GM21619 (cell line): ENCODE results near the gene PGLYRP2.
A peak's percentile ranks its signal among the peaks of the same experiment; 100 is the strongest.

Experiments
- ATAC-seq: cut with Tn5 transposase; IDR thresholded peaks from one replicate; pipeline ENCODE4 v1.9.1; 2021; ENCODE audit not compliant: unreplicated experiment

PGLYRP2 gene

DNA sequence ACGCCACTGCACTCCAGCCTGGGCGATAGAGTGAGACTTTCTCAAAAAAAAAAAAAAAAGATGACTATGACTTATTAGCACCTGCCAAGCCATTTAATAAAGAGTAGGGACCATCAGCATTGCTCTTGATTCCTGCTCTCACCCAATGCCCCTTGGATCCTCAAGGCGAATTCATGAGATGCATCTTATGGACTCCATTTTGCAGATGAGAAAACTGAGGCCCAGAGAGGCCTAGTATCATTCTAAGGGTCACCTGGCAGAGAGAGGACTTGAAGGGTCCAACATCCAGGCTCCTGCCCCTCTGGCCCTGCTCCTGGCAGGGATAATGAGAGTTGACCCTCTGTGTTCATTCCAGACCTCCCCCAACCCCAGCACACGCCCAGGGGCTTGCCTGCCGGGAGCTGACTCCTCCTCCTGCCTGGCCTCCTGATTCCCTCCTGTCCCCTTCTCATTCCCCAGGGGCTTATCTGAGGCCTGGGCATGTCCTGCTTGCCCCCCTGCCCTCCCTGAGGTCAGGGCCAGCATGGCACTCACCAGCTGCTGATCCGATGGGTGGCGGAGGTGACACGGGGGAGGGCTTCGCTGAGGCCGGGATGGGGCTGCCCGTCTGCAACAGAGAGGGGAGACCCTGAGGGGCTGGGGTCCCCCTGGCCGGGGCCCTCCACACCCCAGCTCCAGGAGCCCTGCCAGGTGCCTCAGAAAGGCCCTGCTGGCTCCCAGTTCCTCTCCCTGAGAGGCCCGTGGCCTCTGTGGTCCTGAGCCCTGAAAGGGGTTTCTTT lies 37.0 kb downstream of the PGLYRP2 start:
- no peak for ATAC-seq

DNA sequence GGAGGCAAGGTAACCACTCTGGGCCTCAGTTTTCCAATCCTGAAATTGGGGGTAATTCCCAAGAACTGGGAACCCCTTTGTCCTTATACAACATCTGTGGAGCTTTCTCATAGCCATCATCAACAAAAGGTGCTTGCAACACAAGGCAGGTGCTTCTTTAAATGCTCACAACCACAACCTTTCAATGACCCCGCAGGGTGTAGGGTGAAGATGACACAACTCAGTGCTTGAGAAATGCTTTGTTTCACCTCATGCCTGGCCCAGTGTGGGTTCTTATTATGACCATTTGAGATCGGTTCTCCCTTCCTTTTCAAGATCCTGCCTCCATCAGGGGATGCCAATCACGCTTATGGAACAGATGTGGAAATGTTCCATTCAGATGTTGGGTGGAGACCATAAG lies 38.0 kb downstream of the PGLYRP2 start:
- ATAC-seq, result no peak

DNA sequence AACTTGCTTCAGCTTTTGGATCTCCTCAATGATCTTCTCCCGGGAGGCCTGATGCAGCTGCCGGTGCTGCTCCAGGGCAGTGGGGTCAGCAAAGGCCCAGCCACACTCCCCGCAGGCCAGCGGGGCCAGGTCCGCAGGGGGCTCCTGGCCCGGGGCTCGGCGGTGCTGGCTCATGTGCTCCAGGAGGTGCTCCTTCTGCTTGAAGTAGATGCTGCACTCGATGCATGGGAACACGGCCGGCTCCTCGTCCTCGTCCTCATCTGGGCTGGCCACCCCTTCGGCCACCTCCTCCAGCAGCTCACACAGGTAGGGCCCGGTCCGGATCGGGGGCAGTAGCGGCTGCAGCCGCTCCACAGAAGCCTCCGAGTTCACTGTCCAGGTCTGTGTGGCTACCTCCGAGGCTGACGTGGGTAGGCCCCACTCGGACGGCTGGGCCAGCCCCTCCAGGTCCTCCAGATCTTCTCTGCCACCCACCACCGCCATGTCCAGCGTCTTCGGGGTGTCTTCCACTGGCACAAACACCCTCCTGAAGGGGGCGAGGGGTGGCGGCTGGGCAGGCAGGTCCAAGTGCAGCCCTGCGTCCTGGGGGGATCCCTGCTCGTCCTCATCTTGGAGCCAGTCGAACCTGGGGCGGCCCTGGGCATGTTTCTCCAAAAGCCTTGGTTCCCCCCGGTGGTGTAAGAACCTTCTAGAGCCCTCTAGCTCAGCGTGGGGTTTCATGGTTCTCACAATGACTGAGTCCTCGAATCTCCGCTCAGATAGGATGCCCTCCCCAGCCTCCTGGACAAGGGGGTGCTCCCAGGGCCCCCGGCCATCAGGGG lies 39.3 kb downstream of the PGLYRP2 start:
- ATAC-seq, result no peak

DNA sequence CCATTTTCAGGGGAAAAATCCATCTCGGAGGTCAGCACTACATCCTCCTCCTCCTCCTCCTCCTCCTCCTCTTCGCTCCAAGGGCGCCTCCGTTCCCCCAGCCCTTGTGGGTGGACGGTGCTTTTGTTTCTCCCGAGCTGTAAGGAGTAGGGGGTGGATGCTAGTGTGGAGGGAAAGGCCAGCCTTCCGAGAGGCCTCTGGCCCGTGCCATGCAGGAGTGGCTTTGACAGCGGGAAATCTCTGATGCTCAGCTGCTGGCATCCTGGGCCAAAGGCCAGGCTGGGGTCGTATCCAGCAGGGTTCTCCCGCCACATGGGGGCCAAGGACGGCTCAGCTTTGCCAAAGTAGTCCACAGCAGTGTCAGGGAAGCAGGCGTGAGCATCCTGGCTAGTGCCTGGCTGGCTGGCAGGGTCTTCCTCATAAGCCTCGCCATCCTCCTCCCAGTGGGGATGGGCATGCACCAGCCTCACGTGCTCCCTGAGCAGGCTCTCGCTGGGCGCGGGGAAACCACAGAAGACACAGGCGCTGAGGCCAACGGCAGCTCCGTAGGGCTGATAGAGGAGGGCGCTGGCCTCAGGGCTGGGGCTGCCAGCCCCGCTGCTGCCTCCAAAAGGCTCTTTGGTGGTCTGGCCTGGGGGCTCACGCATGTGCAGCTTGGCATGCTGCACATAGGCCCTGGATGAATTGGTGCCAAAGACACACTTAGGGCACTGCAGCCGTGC lies 40.1 kb downstream of the PGLYRP2 start:
- no peak for ATAC-seq

DNA sequence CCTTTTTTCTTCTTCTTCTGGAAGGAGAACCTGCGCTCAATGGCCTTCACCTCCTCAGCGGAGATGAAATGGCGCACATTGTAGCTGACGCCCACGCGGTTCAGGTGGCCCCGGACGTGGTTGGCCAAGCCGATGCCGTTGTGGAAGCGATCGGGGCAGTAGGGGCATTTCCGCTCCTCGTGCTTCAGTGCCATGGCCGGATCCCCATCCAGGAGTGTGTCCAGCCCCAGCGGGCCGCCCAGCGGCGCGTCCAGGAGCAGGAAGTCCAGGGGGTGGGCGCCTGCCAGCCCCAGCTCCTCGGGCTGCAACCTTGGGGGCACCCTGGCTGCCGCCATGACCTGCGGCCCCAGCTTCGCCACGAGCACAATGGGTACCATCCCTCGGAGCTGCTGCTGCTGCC lies 40.7 kb downstream of the PGLYRP2 start:
- ATAC-seq, result no peak

DNA sequence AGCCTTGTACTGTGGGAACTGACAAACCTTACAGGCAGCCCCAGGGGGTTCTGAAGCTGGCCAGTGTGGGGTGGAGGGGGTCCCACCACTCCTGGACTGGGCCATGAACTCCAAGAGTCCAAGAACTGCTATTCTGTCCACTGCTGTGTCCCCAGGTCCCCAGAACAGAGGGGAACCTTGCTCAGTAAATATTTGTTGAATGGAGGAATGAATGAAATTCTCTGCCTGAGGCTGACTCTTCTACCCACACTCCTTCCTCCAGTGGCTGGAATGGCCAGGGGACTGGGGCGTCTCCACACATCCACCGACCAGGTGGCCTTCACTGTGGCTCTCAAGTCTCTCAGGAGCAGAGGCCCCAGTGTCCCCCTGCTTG lies 41.2 kb downstream of the PGLYRP2 start:
- no peak for ATAC-seq

DNA sequence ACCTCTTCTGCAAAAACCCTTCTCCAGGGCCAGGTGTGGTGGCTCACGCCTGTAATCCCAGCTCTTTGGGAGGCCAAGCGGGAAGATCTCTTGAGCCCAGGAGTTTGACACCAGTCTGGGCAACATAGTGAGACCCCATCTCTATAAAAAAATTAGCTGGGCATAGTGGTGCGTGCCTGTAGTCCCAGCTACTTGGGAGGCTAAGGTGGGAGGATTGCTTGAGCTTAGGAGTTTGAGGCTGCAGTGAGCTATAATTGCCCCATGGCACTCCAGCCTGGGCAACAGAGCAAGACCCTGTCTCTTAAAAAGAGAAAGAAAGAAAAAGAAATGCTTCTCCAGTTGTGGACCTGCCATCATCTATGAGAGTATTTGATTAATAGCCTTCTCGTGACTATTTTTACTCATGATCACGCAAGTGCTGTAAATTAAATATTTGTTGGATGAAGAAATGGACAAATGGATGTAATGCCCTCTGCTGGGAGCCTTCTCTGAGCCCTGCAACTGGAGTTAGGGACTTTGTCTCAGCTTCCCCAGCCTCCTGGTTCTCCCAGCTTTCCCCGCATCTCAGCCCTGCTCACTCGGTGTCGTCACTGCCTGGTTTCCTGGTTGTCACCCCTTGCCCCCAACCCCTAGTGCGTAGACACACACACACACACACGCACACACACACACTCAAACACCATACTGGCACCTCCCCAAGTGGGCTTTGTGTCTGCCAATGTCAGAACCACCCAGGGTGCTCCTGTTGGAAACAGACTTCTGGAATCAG lies 41.8 kb downstream of the PGLYRP2 start:
- ATAC-seq, result no peak

DNA sequence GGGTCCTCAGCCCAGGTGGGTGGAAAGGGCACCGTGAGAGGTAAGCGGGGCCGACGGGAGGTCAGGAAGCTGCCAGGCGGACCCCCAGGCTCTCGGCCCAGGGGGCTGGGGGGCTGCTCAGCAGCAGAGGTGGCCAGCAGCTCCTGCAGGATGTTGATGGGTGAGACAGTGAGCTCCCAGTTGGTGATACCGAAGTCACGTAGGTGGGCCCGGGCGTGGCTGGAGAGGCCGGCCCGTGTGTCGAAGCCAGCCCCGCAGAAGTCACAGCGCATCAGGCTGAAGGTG lies 42.5 kb downstream of the PGLYRP2 start:
- ATAC-seq, result no peak

DNA sequence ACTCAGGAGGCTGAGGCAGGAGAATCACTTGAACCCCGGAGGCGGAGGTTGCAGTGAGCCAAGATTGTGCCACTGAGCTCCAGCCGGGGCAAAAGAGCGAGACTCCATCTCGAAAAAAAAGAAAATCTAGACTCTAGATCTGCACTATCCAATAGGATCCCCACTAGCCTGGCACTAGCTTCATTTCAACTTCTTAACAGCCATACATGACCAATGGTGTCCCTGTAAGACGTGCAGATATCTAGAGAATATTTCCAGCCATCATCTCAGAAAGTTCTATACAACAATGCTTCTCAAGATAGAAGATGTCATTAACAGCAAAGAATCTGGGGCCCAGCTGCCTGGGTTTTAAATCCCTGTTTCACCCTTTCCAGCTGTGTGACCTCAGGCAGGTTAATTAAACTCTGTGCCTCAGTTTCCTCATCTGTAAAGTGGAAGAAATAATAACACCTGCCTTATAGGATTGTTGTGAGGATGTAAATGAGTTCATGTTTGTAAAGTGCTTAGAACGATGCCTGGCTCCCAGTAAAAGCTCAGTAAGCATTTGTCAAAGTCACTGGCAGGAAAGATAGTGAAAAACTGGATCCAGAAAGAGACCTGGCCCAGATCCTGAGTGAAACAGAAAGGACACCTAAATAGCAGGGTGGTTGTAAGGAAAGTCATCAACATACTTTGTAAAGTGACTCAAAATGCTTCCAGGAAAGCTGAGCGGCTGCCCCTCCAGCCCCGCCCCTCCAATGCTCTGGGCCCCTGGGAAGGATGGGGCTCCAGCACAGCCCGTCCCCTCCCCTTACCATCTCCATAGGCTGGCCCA lies 43.1 kb downstream of the PGLYRP2 start:
- no peak for ATAC-seq

DNA sequence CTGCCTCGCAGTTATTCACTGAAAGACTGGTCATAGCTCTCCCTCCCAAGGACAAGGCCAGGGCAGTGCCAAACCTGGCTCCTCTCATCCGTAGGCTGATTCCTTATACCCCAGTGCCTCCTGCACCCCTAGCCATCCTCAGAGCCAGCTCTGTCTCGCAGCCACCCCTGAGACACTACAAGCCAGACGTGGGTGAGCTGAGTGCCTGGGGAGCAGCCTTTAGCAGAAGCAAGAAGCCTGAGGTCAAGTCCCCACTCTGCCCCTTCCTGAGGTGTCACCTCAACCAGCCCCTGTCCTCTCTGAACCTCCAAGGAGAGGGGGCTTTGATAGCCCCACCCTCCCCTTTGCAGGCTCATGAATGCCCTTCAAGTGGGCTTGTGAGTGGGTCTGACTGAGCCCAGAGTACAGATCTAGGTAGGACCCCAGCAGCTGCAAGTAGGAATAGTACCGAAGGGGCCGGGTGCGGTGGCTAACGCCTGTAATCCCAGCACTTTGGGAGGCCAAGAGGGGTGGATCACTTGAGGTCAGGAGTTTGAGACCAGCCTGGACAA lies 45.7 kb downstream of the PGLYRP2 start:
- no peak for ATAC-seq

DNA sequence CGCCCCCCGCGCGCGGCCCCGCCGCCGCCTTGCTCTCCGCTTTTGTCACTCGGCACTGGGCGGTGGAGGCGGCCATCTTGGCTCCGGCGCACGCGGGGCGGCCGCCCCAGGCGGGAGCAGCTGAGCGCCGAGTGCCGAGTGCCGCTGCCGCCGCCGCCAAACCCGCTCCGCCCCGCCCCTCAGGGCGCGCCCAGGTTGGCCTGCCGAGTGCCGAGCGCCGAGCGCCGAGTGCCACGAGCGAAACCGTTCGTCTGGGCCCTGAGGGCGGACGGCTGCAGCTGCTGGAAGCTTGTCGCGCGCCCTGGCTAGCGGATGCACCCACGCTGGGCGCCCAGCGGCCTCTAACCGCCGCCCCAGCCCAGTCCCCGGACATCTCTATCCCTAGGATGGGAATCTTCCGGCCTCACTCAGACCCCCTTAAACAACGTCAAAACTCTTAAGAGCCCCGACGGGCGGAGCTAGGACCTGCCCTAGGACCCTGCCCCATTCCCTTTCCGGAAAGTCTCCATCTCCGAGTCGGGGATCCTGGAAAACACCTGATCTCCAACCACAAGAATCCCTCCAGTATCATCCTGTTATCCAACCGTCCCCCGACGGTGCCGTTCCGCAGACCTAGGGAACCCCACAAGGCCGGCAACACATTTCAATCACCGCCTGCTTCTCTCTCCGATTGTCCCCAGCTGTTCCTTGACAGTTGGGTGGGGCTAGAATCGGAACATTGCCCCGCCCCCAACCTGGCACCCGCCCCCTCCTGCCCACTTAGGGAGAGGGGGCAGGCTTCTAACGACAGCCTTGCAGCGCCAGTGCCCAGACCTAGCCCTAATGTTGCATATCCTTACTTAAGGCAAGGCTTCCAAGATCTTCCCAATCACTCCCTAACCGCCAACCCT lies 46.4 kb downstream of the PGLYRP2 start:
- ATAC-seq, result peak; percentile 44

DNA sequence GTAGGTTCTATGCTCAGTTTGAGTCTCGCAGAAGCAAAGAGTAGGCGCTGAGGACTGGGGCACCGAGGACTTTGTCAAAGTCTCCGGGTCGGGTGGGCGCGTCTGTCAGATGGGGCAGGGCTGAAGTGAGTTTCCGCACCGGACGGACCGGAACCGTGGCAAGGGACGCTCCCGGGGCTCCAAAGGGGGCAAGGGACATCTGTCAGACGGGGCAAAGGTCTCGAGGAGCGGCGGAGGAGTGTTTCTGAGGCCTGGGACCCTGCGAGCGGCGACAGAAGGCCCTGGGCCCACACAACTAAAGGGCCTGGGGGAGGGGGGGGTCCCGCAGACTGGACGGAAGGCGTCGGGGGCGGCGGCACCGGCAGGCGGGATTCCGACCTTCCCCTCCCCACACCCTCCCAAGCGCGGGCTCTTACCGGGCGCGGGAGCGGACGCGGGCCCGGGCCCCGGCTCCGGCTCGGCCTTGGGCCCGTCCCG lies 47.2 kb downstream of the PGLYRP2 start:
- no peak for ATAC-seq

DNA sequence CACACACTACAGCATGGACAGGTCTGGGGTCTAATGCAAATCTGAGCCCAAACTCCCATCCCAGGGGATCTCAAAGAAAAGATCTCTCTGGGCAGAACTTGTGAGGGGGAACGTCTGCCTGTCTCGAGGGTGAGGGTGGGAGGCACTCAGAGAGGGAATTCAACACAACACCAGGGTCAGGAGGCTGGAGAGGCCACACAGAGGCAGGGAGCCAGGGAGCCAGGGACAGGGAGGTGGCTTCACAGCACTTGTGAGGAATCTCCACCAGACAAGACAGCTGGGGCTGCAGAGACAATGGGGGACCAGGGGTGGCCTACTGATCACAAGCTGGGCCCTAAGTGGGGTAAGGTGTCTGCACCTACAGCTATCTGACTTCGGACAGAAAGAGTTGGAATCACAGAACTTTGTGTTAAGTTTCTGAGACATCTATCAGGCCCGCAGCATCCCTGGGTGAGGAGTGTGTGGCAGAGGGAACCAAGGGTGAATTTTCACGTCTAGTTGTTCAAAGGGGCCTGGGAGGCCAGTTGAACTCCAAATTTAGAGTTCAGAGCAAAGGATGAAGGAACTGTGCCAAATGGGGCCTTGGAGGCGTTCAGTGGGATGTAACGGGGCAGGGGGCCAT lies 47.8 kb downstream of the PGLYRP2 start:
- no peak for ATAC-seq

DNA sequence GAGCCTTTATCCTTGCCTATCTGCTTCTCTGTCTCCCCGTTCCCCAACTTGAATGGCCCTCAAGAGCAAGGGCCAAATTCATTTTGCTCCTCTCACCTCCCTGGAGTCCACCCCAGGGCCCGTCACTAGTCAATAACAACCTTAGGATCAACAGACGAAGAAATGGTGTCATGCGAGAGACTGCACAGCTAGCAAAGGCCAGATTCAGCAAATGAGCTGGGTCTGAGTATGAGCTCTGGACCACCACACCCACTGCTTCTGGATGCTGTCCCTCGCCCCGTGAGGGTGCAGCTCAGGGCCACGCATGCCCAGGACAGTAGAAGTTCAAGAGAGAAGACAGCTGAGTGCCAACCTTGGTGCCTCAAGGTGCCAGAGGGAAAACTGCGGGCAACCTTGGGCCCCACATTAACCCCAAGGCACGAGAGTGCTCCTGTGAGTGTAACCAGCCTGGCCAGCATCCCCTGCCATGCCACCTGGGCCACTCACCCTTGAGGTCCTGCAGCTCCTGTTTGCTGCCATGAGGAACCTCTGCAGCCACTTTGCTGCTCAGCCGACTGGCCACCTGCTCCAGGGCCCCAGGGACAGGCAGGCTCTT lies 48.7 kb downstream of the PGLYRP2 start:
- no peak for ATAC-seq

DNA sequence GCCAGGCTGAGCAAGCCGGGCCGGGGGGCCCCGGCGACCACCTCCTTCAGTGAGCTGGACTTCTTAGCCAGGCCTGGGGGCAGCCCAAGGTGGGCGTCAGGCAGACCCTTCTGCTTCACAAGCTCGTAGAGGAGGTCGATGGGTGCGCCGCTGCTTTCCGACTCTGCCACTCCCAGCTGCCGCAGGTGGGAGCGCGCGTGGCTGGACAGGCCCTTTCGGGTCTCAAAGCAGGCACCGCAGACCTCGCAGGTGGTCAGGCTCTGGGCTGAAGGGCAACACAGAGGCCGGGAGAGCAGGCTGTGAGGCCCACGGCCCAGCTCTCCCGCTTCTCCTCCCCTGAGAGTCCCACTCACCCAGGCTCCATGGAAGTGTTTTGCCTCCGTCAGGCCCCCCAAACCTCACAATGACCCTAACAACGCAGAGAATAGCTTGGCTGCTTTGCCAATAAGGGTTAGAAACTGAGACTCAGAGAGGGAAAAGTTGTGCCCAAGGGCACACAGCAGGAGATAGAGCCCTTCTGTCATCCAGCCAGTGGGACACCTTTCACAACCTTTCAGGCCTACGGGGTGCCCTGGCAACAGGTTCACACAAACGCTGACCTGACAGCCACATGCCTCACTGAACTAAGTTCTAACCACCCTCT lies 49.4 kb downstream of the PGLYRP2 start:
- no peak for ATAC-seq

DNA sequence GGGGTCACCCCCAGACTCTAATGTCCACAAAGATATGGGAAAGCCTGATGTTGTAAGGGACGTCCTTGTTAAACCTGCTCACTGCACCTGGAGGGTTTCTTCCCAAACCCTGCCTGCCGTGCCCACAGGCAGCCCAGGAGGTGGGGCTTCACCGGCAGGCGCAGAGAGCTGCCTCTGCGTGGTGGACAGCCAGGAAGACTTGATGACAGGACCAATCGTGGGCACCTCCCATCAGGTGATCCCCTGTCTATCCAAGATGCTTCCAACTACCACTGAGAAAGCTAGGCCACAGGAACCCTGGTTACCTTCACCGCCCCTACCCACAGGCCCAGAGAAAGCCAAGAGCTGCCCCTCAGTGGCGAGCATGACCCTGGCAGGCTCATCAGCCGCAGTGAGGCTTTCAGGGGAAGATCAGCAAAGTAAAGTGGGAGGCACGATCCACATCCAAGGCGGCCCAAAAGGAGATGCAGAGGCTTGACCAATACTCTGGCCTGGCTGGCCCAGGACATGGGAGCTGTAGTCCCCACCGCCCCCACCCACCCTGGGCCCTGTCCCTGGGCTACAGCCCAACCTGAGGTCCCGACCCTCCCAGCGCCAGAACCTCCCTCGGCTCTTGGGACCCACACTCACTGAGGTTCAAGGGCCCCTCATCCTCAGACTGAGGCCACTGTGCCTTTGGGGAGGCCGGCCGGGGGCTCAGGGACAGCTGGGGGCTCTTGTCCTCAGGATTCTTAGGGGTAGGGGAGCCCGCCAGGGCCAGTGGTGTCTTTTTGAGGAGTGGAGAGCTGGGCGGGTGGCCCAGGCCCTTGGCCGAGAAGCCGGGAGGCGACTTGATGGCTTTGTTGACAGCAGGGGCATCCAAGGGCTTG lies 50.1 kb downstream of the PGLYRP2 start:
- no peak for ATAC-seq

DNA sequence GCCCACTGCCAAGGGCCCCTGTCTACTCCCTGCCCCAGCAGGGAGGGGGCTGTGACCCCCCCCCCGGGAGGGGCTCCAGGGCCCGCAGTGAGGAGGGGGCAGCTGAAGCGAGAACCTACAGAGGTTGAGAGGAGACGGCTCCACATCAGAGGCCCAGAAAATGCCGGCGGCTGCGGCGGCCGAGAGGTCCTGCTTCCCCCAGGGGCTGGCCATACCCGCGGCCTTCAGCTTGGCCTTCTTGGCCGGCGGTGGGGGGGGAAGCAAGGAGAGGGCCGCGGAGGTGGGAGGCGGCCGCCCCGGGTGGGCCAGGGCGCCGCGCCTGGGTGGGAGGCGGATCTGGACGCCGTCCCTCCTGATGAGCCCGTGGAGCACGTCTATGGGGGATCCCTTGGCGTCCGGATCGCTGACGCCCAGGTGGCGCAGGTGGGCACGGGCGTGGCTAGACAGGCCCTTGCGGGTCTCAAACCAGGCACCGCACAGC lies 51.3 kb downstream of the PGLYRP2 start:
- no peak for ATAC-seq
